Progenitor cell of endocrine pancreas (in vitro differentiated cells): ENCODE results near the gene NPNT. TPM values are rescaled to one million over a fixed set of nuclear protein-coding genes. Genes with fewer than 3 reads are reported as not detected.

ENCODE experiments used
- DNase-seq: peaks from one replicate; pipeline ENCODE4 v3.0.0; 2021; ENCODE audit warnings: low spot score; ENCODE audit not compliant: unreplicated experiment
- H3K27ac Mint-ChIP-seq: 2 replicates; pipeline ENCODE4 v1.8.0; 2021; ENCODE audit warnings: mild to moderate bottlenecking, moderate library complexity, mixed read lengths
- H3K27me3 Mint-ChIP-seq: 2 replicates; pipeline ENCODE4 v1.8.0; 2021; ENCODE audit warnings: mixed read lengths
- H3K36me3 Mint-ChIP-seq: 2 replicates; pipeline ENCODE4 v1.8.0; 2022; ENCODE audit warnings: mixed read lengths; ENCODE audit not compliant: insufficient read depth
- H3K4me1 Mint-ChIP-seq: 2 replicates; pipeline ENCODE4 v1.8.0; 2021; ENCODE audit warnings: low read depth, mixed read lengths
- H3K4me3 Mint-ChIP-seq: 2 replicates; pipeline ENCODE4 v1.8.0; 2021; ENCODE audit warnings: low read depth, mild to moderate bottlenecking, moderate library complexity, mixed read lengths
- H3K9me3 Mint-ChIP-seq: 2 replicates; pipeline ENCODE4 v1.8.0; 2021; ENCODE audit warnings: low read depth, mixed read lengths
- CTCF ChIP-seq: fragments of 200-600 bp; sonication (generic); IDR thresholded peaks from one replicate; pipeline ENCODE4 v1.5.0; 2021; ENCODE audit warnings: antibody characterized with exemption, mild to moderate bottlenecking; ENCODE audit not compliant: unreplicated experiment
- total RNA-seq: library from RNA; stranded (reverse); gene quantifications from 2 replicates; pipeline ENCODE4 v1.2.1, GENCODE V29; 2021

The NPNT gene
- total RNA-seq, 1 donor from 2014 or later, result 7.6 TPM

GRCh38 chr4:105963461-105964400 lies 68.5 kb downstream of the NPNT start:
- DNase-seq, result no peak
- Mint-ChIP-seq H3K4me3 (no peak overlapping the region), H3K27ac (no peak overlapping the region), H3K27me3 (no peaks in the 10 kb centered on the region), H3K36me3 (no peaks in the 10 kb centered on the region), H3K4me1 (peaks cover 17% of the 10 kb centered on the region), H3K9me3 (no peaks in the 10 kb centered on the region)
- no peak for TF ChIP-seq CTCF

GRCh38 chr4:105965183-105965800 lies 70.0 kb downstream of the NPNT start:
- no peaks in the 10 kb centered on the region for H3K27me3 Mint-ChIP-seq
- no peak overlapping the region for H3K27ac Mint-ChIP-seq
- TF ChIP-seq CTCF, result no peak
- no peak overlapping the region for H3K4me3 Mint-ChIP-seq
- H3K4me1 Mint-ChIP-seq, result peaks cover 18% of the 10 kb centered on the region
- H3K9me3 Mint-ChIP-seq, result no peaks in the 10 kb centered on the region
- DNase-seq, result no peak
- no peaks in the 10 kb centered on the region for H3K36me3 Mint-ChIP-seq

GRCh38 chr4:105966051-105966450 lies 70.8 kb downstream of the NPNT start:
- H3K36me3 Mint-ChIP-seq, result no peaks in the 10 kb centered on the region

GRCh38 chr4:105967058-105967658 lies 71.9 kb downstream of the NPNT start:
- Mint-ChIP-seq H3K27me3 (no peaks in the 10 kb centered on the region), H3K4me1 (peaks cover 23% of the 10 kb centered on the region), H3K9me3 (no peaks in the 10 kb centered on the region), H3K36me3 (no peaks in the 10 kb centered on the region), H3K27ac (no peak overlapping the region), H3K4me3 (no peak overlapping the region)
- TF ChIP-seq CTCF, result no peak
- DNase-seq, result peak; percentile 9

More at GRCh38 chr4:105966051-105966450, 70.8 kb downstream of the NPNT start:
- TF ChIP-seq CTCF, result no peak
- H3K4me3 Mint-ChIP-seq, result no peak overlapping the region
- DNase-seq, result no peak
- H3K4me1 Mint-ChIP-seq, result peaks cover 21% of the 10 kb centered on the region
- no peaks in the 10 kb centered on the region for H3K9me3 Mint-ChIP-seq
- no peak overlapping the region for H3K27ac Mint-ChIP-seq
- H3K27me3 Mint-ChIP-seq, result no peaks in the 10 kb centered on the region

GRCh38 chr4:105969575-105969974 lies 74.3 kb downstream of the NPNT start:
- no peak for TF ChIP-seq CTCF
- no peak for DNase-seq
- Mint-ChIP-seq H3K27me3 (no peaks in the 10 kb centered on the region), H3K4me3 (no peak overlapping the region), H3K9me3 (no peaks in the 10 kb centered on the region), H3K36me3 (no peaks in the 10 kb centered on the region), H3K4me1 (peaks cover 27% of the 10 kb centered on the region), H3K27ac (no peak overlapping the region)
